HCT116 (cell line): ENCODE data around the gene GMDS. TPM values are rescaled to one million over a fixed set of nuclear protein-coding genes. Genes with fewer than 3 reads are reported as not detected.
A peak's percentile ranks its signal among the peaks of the same experiment; 100 is the strongest.

Experiments used
- ATAC-seq: fragments of 200-7000 bp; cut with Tn5 transposase; 2 replicates; pipeline ENCODE4 v1.9.1; 2020; ENCODE audit warnings: mild to moderate bottlenecking, moderate library complexity
- BruUV-seq: library from RNA; stranded (reverse); fragments of 400-500 nt; replicated peaks from 2 replicates; lab custom pipeline; 2021; lab: Mats Ljungman, UMichigan
- CTCF ChIA-PET: fragments of 300-600 bp; sonication (Branson Sonifier 250); formaldehyde crosslinking; loops from one replicate; lab custom pipeline; 2021; ENCODE audit warnings: antibody characterized with exemption; lab: Charles Lee
- POLR2A ChIA-PET: fragments of 300-600, 350-600 bp; sonication (Branson Sonifier 250); formaldehyde crosslinking; loops from one replicate; lab custom pipeline; 2021; ENCODE audit warnings: antibody characterized with exemption; lab: Charles Lee
- RAD21 ChIA-PET, 2 experiments: fragments of 300-600 bp; sonication (Branson Sonifier 250); formaldehyde crosslinking; loops; one replicate each; lab custom pipeline; 2023; ENCODE audit warnings: low total read pairs in 2 of 2; ENCODE audit not compliant: uncharacterized antibody in 2 of 2, unreplicated experiment in 2 of 2, low non-redundant PET in 1 of 2; lab: Charles Lee
- DNase-seq: peaks from one replicate; pipeline ENCODE4 v3.0.0-alpha.2; 2010; ENCODE audit warnings: low read depth, low spot score
- H2AFZ ChIP-seq: fragments of 200-600 bp; shearing (Covaris generic), sonication (generic); 2 replicates; pipeline ENCODE4 v1.6.1; 2017; ENCODE audit warnings: low read depth, mixed run types, mixed read lengths, antibody characterized with exemption, low read length; ENCODE audit not compliant: poor library complexity, severe bottlenecking
- H3K27ac ChIP-seq: 2 replicates; pipeline ENCODE4 v1.5.1; 2012; ENCODE audit warnings: low read depth, low read length
- H3K27me3 ChIP-seq: fragments of 200-600 bp; sonication (generic); 2 replicates; pipeline ENCODE4 v1.6.1; 2016; ENCODE audit warnings: mixed run types, low read length, mixed read lengths; ENCODE audit not compliant: insufficient read depth
- H3K36me3 ChIP-seq, 2 experiments: fragments of 200-500 bp in 1 of 2; fragments of 200-600 bp in 1 of 2; sonication (Bioruptor generic) in 1 of 2; sonication (generic) in 1 of 2; 2 replicates each; pipeline versions ENCODE4 v1.5.1 to v1.6.1; 2014 to 2016; ENCODE audit warnings: low read length in 2 of 2, inconsistent platforms in 1 of 2, mixed read lengths in 1 of 2, mixed run types in 1 of 2; ENCODE audit not compliant: insufficient read depth in 2 of 2, control insufficient read depth in 1 of 2
- H3K4me1 ChIP-seq, 2 experiments: fragments of 200-600 bp in 1 of 2; sonication (generic) in 1 of 2; 2 replicates each; pipeline versions ENCODE4 v1.5.1 to v1.6.1; 2012 to 2017; ENCODE audit warnings: low read length in 2 of 2, inconsistent platforms in 1 of 2, mild to moderate bottlenecking in 1 of 2, mixed read lengths in 1 of 2, mixed run types in 1 of 2, moderate library complexity in 1 of 2; ENCODE audit not compliant: insufficient read depth in 2 of 2, control insufficient read depth in 1 of 2
- H3K4me2 ChIP-seq: fragments of 200-600 bp; sonication (generic); 2 replicates; pipeline ENCODE4 v1.6.1; 2017; ENCODE audit warnings: mixed run types, low read length, mixed read lengths
- H3K4me3 ChIP-seq, 2 experiments: fragments of 200-600 bp in 1 of 2; sonication (generic) in 1 of 2; replicated peaks in 1 of 2; 2 replicates each; pipeline ENCODE4 v1.5.1; 2011 to 2016; ENCODE audit warnings: low read length in 2 of 2, control low read depth in 1 of 2, low read depth in 1 of 2, mild to moderate bottlenecking in 1 of 2, mixed read lengths in 1 of 2, mixed run types in 1 of 2
- H3K79me2 ChIP-seq: fragments of 200-600 bp; sonication (generic); 2 replicates; pipeline ENCODE4 v1.6.1; 2017; ENCODE audit warnings: mild to moderate bottlenecking, mixed run types, low read length, moderate library complexity, mixed read lengths; ENCODE audit not compliant: insufficient read depth
- H3K9ac ChIP-seq: fragments of 200-600 bp; sonication (generic); 2 replicates; pipeline ENCODE4 v1.6.1; 2016; ENCODE audit warnings: low read length, mixed read lengths
- H3K9me2 ChIP-seq: fragments of 200-600 bp; sonication (generic), shearing (Covaris generic); 2 replicates; pipeline ENCODE4 v1.6.1; 2017; ENCODE audit warnings: mixed run types, mild to moderate bottlenecking, moderate library complexity; ENCODE audit not compliant: insufficient read depth
- H3K9me3 ChIP-seq, 2 experiments: fragments of 200-500 bp in 1 of 2; fragments of 200-600 bp in 1 of 2; sonication (Bioruptor generic) in 1 of 2; sonication (generic) in 1 of 2; 2 replicates each; pipeline ENCODE4 v1.6.1; 2014 to 2017; ENCODE audit warnings: low read length in 2 of 2, mixed read lengths in 2 of 2, inconsistent platforms in 1 of 2, low read depth in 1 of 2, mild to moderate bottlenecking in 1 of 2, mixed run types in 1 of 2, moderate library complexity in 1 of 2; ENCODE audit not compliant: control insufficient read depth in 1 of 2, insufficient read depth in 1 of 2
- H4K20me1 ChIP-seq: fragments of 200-600 bp; sonication (generic), shearing (Covaris generic); 2 replicates; pipeline ENCODE4 v1.6.1; 2017; ENCODE audit warnings: mixed run types, mild to moderate bottlenecking, moderate library complexity; ENCODE audit not compliant: insufficient read depth
- ATF3 ChIP-seq: IDR thresholded peaks from 2 replicates; pipeline ENCODE4 v1.6.1; 2012
- CBX3 ChIP-seq: IDR thresholded peaks from 2 replicates; pipeline ENCODE4 v1.6.1; 2012; ENCODE audit warnings: low read depth
- ELF1 ChIP-seq: IDR thresholded peaks from 2 replicates; pipeline ENCODE4 v1.6.1; 2012; ENCODE audit warnings: low read depth, borderline replicate concordance
- EZH2 ChIP-seq: fragments of 200-600 bp; sonication (generic); IDR thresholded peaks from 2 replicates; pipeline ENCODE4 v1.6.1; 2017; ENCODE audit warnings: antibody characterized with exemption, mixed run types
- EZH2phosphoT487 ChIP-seq: fragments of 200-600 bp; IDR thresholded peaks from 2 replicates; pipeline ENCODE4 v1.6.1; 2018; ENCODE audit warnings: antibody characterized with exemption, borderline replicate concordance
- JUND ChIP-seq: IDR thresholded peaks from 2 replicates; pipeline ENCODE4 v1.6.1; 2012
- MAX ChIP-seq: IDR thresholded peaks from 2 replicates; pipeline ENCODE4 v1.6.1; 2012
- SP1 ChIP-seq: IDR thresholded peaks from 2 replicates; pipeline ENCODE4 v1.6.1; 2012; ENCODE audit warnings: low read depth
- TCF7L2 ChIP-seq: IDR thresholded peaks from 2 replicates; pipeline ENCODE4 v1.7.0; 2011; ENCODE audit warnings: borderline replicate concordance, inconsistent platforms; ENCODE audit not compliant: insufficient read depth, insufficient read length; ENCODE audit errors: extremely low read depth
- ZFX ChIP-seq: fragments of 450-650 bp; IDR thresholded peaks from 2 replicates; pipeline ENCODE4 v1.6.1; 2017
- ZNF274 ChIP-seq: fragments of 200-500 bp; sonication (Bioruptor generic); IDR thresholded peaks from 2 replicates; pipeline ENCODE4 v1.6.1; 2014; ENCODE audit warnings: mild to moderate bottlenecking, low read depth, low read length, inconsistent platforms
- intact Hi-C: fragments of 100-400 bp; cut with micrococcal nuclease; formaldehyde crosslinking; loops from 2 replicates; pipeline ENCODE4 v1.10.0; 2022
- total RNA-seq: library from RNA; stranded (reverse); gene quantifications from one replicate; pipeline ENCODE4 v1.2.1, GENCODE V29; 2021; ENCODE audit not compliant: unreplicated experiment
- TF ChIP-seq, protein P1 (sequence below), 3 experiments: fragments of 200-600 bp in 1 of 3; sonication (generic) in 1 of 3; IDR thresholded peaks in 2 of 3; conservative IDR thresholded peaks in 1 of 3; 2 replicates each; pipeline ENCODE4 v1.5.1; 2012 to 2017; ENCODE audit warnings: low read depth in 2 of 3, low read length in 2 of 3, antibody characterized with exemption in 1 of 3, borderline replicate concordance in 1 of 3, control low read depth in 1 of 3, mild to moderate bottlenecking in 1 of 3, mixed read lengths in 1 of 3, mixed run types in 1 of 3, moderate library complexity in 1 of 3; ENCODE audit not compliant: insufficient read depth in 1 of 3

GMDS gene
- total RNA-seq, 1 experiment from 2014 or later = 34.4 TPM

- Histone ChIP-seq H4K20me1 (0 out of 2 replicates have a peak, but pooled peaks cover 6% of the 10 kb centered on the region), H3K4me1 (peaks cover 11 to 12% of the 10 kb centered on the region in 2 experiments; a peak in 3 of 4 replicates), H3K9ac (no peak overlapping the region), H3K4me2 (no peak overlapping the region), H3K9me2 (no peaks in the 10 kb centered on the region), H2AFZ (no peak overlapping the region), H3K27ac (no peak overlapping the region; the same call in 1 of the 2 replicates), H3K27me3 (no peaks in the 10 kb centered on the region), H3K9me3 (no peaks in the 10 kb centered on the region), H3K36me3 (peaks cover 3 to 4% of the 10 kb centered on the region in 2 experiments; a peak in 1 of 4 replicates), H3K4me3 (no peak overlapping the region), H3K79me2 (peaks cover 40% of the 10 kb centered on the region)
- ChIA-PET POLR2A (interaction anchor here (1.1 kb wide), 1 partner anchor 72 kb away, joined by 3 read pairs; no protein-coding TSS in a partner anchor), RAD21 (no interaction called here), CTCF (no interaction called here)
- TF ChIP-seq JUND (no peak), MAX (no peak), SP1 (no peak), TCF7L2 (no peak), EZH2 (no peak), ZFX (no peak)
- no TSS peak for BruUV-seq
- DNase-seq = no peak
- intact Hi-C loops = no loop called here
- no peak for ATAC-seq
Measured at GRCh38 chr6:1614448-1615150, 630.8 kb downstream of the GMDS start.

- Histone ChIP-seq H3K4me2 (peak overlapping the region; percentile 97; the same call in 1 of the 2 replicates), H3K9ac (peak overlapping the region; percentile 16; the same call in 1 of the 2 replicates), H4K20me1 (0 out of 2 replicates have a peak, but pooled peaks cover 6% of the 10 kb centered on the region), H3K9me2 (no peaks in the 10 kb centered on the region), H3K27ac (no peak overlapping the region; the same call in 1 of the 2 replicates), H3K27me3 (no peaks in the 10 kb centered on the region), H3K4me1 (peaks cover 11 to 17% of the 10 kb centered on the region in 2 experiments; a peak in 3 of 4 replicates), H3K36me3 (peaks cover 3 to 4% of the 10 kb centered on the region in 2 experiments; a peak in 1 of 4 replicates), H3K4me3 (peak overlapping the region; percentile 11 to 79; a peak in 2 of 4 replicates), H3K9me3 (no peaks in the 10 kb centered on the region), H2AFZ (no peak overlapping the region), H3K79me2 (peaks cover 40% of the 10 kb centered on the region)
- DNase-seq (no peak), ATAC-seq (no peak)
- CTCF ChIA-PET = no interaction called here
- BruUV-seq = no TSS peak
- POLR2A ChIA-PET = no interaction called here
- TF ChIP-seq, protein P1, sequence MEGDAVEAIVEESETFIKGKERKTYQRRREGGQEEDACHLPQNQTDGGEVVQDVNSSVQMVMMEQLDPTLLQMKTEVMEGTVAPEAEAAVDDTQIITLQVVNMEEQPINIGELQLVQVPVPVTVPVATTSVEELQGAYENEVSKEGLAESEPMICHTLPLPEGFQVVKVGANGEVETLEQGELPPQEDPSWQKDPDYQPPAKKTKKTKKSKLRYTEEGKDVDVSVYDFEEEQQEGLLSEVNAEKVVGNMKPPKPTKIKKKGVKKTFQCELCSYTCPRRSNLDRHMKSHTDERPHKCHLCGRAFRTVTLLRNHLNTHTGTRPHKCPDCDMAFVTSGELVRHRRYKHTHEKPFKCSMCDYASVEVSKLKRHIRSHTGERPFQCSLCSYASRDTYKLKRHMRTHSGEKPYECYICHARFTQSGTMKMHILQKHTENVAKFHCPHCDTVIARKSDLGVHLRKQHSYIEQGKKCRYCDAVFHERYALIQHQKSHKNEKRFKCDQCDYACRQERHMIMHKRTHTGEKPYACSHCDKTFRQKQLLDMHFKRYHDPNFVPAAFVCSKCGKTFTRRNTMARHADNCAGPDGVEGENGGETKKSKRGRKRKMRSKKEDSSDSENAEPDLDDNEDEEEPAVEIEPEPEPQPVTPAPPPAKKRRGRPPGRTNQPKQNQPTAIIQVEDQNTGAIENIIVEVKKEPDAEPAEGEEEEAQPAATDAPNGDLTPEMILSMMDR (IDR thresholded peaks at IDR 0.05 in 2 of 3, conservative IDR thresholded peaks at IDR 0.05 in 1 of 3; ENCODE audit: borderline replicate concordance in 1 of 3, insufficient read depth in 1 of 3, low read depth in 2 of 3, low read length in 2 of 3) = no peak
- TF ChIP-seq EZH2phosphoT487 (no peak), ZFX (no peak), CBX3 (no peak), ELF1 (no peak), JUND (no peak), SP1 (no peak), ZNF274 (no peak), ATF3 (no peak)
- intact Hi-C loops = no loop called here
- RAD21 ChIA-PET = no interaction called here
Measured at GRCh38 chr6:1613688-1614447, 631.5 kb downstream of the GMDS start.
